Ovary (tissue), 9 donors: Measurements from ENCODE around the gene MPRIP. TPM values are rescaled to one million over a fixed set of nuclear protein-coding genes. Genes with fewer than 3 reads are reported as not detected.

Source experiments
- DNase-seq, 5 donors: peaks; one replicate each; pipeline ENCODE4 v3.0.0-alpha.2; 2019 to 2020
- H3K27ac ChIP-seq, 2 donors: fragments of 200-600 bp; one replicate each; pipeline versions ENCODE4 v1.5.1 to v1.8.0; 2019 to 2022
- H3K27me3 ChIP-seq: fragments of 200-600 bp; one replicate; pipeline ENCODE4 v1.8.0; 2022
- H3K36me3 ChIP-seq: fragments of 200-600 bp; sonication (generic); one replicate; pipeline ENCODE4 v1.5.1; 2019
- H3K4me1 ChIP-seq: one replicate; pipeline ENCODE4 v1.8.1; 2013; ENCODE audit warnings: mild to moderate bottlenecking, moderate library complexity; ENCODE audit not compliant: insufficient read depth
- H3K4me3 ChIP-seq: fragments of 200-600 bp; sonication (generic); one replicate; pipeline ENCODE4 v1.5.1; 2017
- H3K9me3 ChIP-seq, 2 donors: fragments of 200-600 bp in 1 of 2; sonication (generic) in 1 of 2; one replicate each; pipeline versions ENCODE4 v1.5.1 to v1.8.1; 2013 to 2019; ENCODE audit warnings: mild to moderate bottlenecking in 1 of 2, moderate library complexity in 1 of 2
- CTCF ChIP-seq, 3 donors: fragments of 450-650 bp in 2 of 3; fragments of 200-600 bp in 1 of 3; IDR thresholded peaks; one replicate each; pipeline versions ENCODE4 v1.5.1 to v1.8.0; 2016 to 2022; ENCODE audit warnings: antibody characterized with exemption in 3 of 3, mild to moderate bottlenecking in 1 of 3
- EP300 ChIP-seq: sonication (generic); formaldehyde crosslinking; IDR thresholded peaks from one replicate; pipeline ENCODE4 v1.6.1; 2017; ENCODE audit warnings: antibody characterized with exemption
- POLR2A ChIP-seq: fragments of 450-650 bp; IDR thresholded peaks from one replicate; pipeline ENCODE4 v1.6.1; 2017; ENCODE audit warnings: antibody characterized with exemption, mild to moderate bottlenecking, moderate library complexity
- WGBS, 3 donors: extraction: QIAGEN DNeasy Blood & Tissue Kit in 1 of 3; methylation state at CpG; one replicate each; pipeline versions ENCODE4 v1.1.5 to v1.1.7; 2013 to 2017; 5-methylcytosine and 5-hydroxymethylcytosine counted together
- intact Hi-C, 4 donors: fragments of 100-400 bp; cut with DNase I; formaldehyde crosslinking; loops; one replicate each; pipeline versions ENCODE4 v1.11.0 to v1.15.1; 2022 to 2023
- polyA plus RNA-seq, 2 donors: library from polyadenylated mRNA; stranded (reverse); fragments of 200-250 nt in 1 of 2; fragments of 350-450 nt in 1 of 2; fragmentation: Illumina TruSeq in 1 of 2; extraction: RNeasy Lipid Tissue Mini Kit (QIAGEN cat#74804) in 1 of 2; gene quantifications; one replicate each; pipeline ENCODE4 v1.2.3, GENCODE V29; 2013 to 2014
- total RNA-seq, 7 donors: library from RNA; depleted of rRNA in 2 of 7; stranded (reverse); fragments of >200 nt in 2 of 7; fragmentation: NEBNext Ultra II Directional in 3 of 7; extraction: Animal tissue kit (Norgen Biotek cat#: 25700) in 3 of 7; gene quantifications; one replicate each; pipeline versions ENCODE4 v1.1.0 to v1.2.4, GENCODE V29; 2016 to 2023
- donor health status: DM: no; HTN: no; CAD: no; lungs with moderate emphysema.
- donor health status: DM: no; HTN: no; CAD: no.
- donor health status: Bipolar disorder and iron deficiency.
- donor health status: DM: yes; HTN: yes; CAD: no.
- donor health status: DM: no; HTN: no; CAD: no.
- donor health status: DM: yes; HTN: yes; CAD: no.

MPRIP gene
- total and polyA plus RNA-seq, 9 donors, result 72.3 to 256 (median 202) TPM

- intact Hi-C loops, result loop anchor here in 2 of 4 donors (10.0 kb wide), 2 partner anchors 92 to 232 kb away; no protein-coding TSS in a partner anchor
Observed at GRCh38 chr17:17236295-17237025, 194.2 kb downstream of the MPRIP start.

GRCh38 chr17:17237026-17237799, 195.0 kb downstream of the MPRIP start, which contains the start of gene FLCN:
TSS of gene FLCN (minus strand) at chr17:17237168. CDS start at chr17:17228137, 9,031 bp downstream.
- peaks cover 4% of the 10 kb centered on the region for H3K4me1 ChIP-seq
- no peaks in the 10 kb centered on the region for H3K9me3 ChIP-seq
- H3K4me3 ChIP-seq, result peak within 1 kb of the TSS; percentile 94
- no peaks in the 10 kb centered on the region for H3K36me3 ChIP-seq
- H3K27ac ChIP-seq, result peak within 1 kb of the TSS; percentile 95 to 96
- TF ChIP-seq CTCF (IDR thresholded peaks at IDR 0.05) (peak in 2 of 3 donors; percentile 27 to 37), EP300 (peak; percentile 20), POLR2A (peak; percentile 72)
- H3K27me3 ChIP-seq, result no peaks in the 10 kb centered on the region
- WGBS, 3 donors, result 0 to 1% (median 0%) methylated on average over 41 to 53 of the region's 53 CpGs
- DNase-seq, result peak; percentile 89 to 94 (median 91)
- intact Hi-C loops, result loop anchor here in 2 of 4 donors (10.0 kb wide), 2 partner anchors 92 to 232 kb away; no protein-coding TSS in a partner anchor

More at GRCh38 chr17:17236295-17237025, 194.2 kb downstream of the MPRIP start:
- no peaks in the 10 kb centered on the region for H3K27me3 ChIP-seq
- no peaks in the 10 kb centered on the region for H3K9me3 ChIP-seq
- H3K4me1 ChIP-seq, result peaks cover 4% of the 10 kb centered on the region
- 0 to 1% (median 1%) methylated on average over 18 to 31 of the region's 31 CpGs for WGBS, 3 donors
- H3K27ac ChIP-seq, result peak overlapping the region; percentile 95 to 96
- TF ChIP-seq CTCF (IDR thresholded peaks at IDR 0.05) (no peak), EP300 (no peak), POLR2A (no peak)
- H3K4me3 ChIP-seq, result peak overlapping the region; percentile 94
- H3K36me3 ChIP-seq, result no peaks in the 10 kb centered on the region
- no peak for DNase-seq

GRCh38 chr17:17239832-17240231, 197.6 kb downstream of the MPRIP start:
- H3K27ac ChIP-seq, result no peak overlapping the region
- no peaks in the 10 kb centered on the region for H3K27me3 ChIP-seq
- intact Hi-C loops, result loop anchor here in 2 of 4 donors (10.0 kb wide), 2 partner anchors 95 to 235 kb away; no protein-coding TSS in a partner anchor
- no peaks in the 10 kb centered on the region for H3K9me3 ChIP-seq
- no peaks in the 10 kb centered on the region for H3K36me3 ChIP-seq
- DNase-seq, result no peak
- 23 to 37% (median 23%) methylated on average over 1 of the region's 1 CpG for WGBS, 3 donors
- peaks cover 2% of the 10 kb centered on the region for H3K4me1 ChIP-seq
- TF ChIP-seq CTCF (IDR thresholded peaks at IDR 0.05) (no peak), POLR2A (no peak), EP300 (no peak)
- no peak overlapping the region for H3K4me3 ChIP-seq

GRCh38 chr17:17241656-17242055, 199.4 kb downstream of the MPRIP start:
- no peak for TF ChIP-seq POLR2A
- TF ChIP-seq EP300, result no peak
- TF ChIP-seq CTCF (IDR thresholded peaks at IDR 0.05), result no peak
- no peak for DNase-seq

More at GRCh38 chr17:17241656-17242055, 199.4 kb downstream of the MPRIP start:
- Histone ChIP-seq H3K4me1 (peaks cover 2% of the 10 kb centered on the region), H3K27me3 (no peaks in the 10 kb centered on the region), H3K27ac (no peak overlapping the region), H3K9me3 (no peaks in the 10 kb centered on the region), H3K36me3 (no peaks in the 10 kb centered on the region), H3K4me3 (no peak overlapping the region)
- WGBS, 3 donors, result 80 to 83% (median 80%) methylated on average over 10 of the region's 10 CpGs
- intact Hi-C loops, result no loop called here
